B cell (primary cell): ENCODE results near the gene PLCB1. TPM values are rescaled to one million over a fixed set of nuclear protein-coding genes. Genes with fewer than 3 reads are reported as not detected.

Experiments
- ATAC-seq: fragments of 200-7000 bp; cut with Tn5 transposase; one replicate; pipeline ENCODE4 v1.10.0; 2021; ENCODE audit warnings: low read depth, mild to moderate bottlenecking, moderate number of reproducible peaks, moderate library complexity
- CTCF ChIA-PET: fragments of 350-600 bp; sonication (Branson Sonifier 250); formaldehyde crosslinking; loops from one replicate; lab custom pipeline; 2021; ENCODE audit warnings: antibody characterized with exemption, inconsistent platforms; lab: Charles Lee
- POLR2A ChIA-PET: fragments of 350-600 bp; sonication (Branson Sonifier 250); formaldehyde crosslinking; loops from one replicate; lab custom pipeline; 2021; ENCODE audit warnings: antibody characterized with exemption; lab: Charles Lee
- DNase-seq: peaks from one replicate; pipeline ENCODE4 v3.0.0; 2013
- H2AFZ ChIP-seq: 2 replicates; pipeline ENCODE4 v1.6.1; 2012; ENCODE audit warnings: mild to moderate bottlenecking, low read depth, low read length; ENCODE audit not compliant: insufficient read depth, poor library complexity, severe bottlenecking
- H3K27ac ChIP-seq, 2 donors: 1 replicate in 1 of 2; 2 replicates in 1 of 2; pipeline ENCODE4 v1.5.1; 2012 to 2013; ENCODE audit warnings: low read length in 2 of 2, mild to moderate bottlenecking in 2 of 2, moderate library complexity in 1 of 2
- H3K27me3 ChIP-seq, 4 experiments: fragments of 200-600 bp in 1 of 4; sonication (generic) in 1 of 4; replicated peaks in 1 of 4; 1 replicate in 2 of 4; 2 replicates in 2 of 4; pipeline versions ENCODE4 v1.6.1 to v1.7.0; 2013 to 2016; ENCODE audit warnings: low read length in 3 of 4, mild to moderate bottlenecking in 2 of 4, mixed read lengths in 1 of 4, moderate library complexity in 1 of 4; ENCODE audit not compliant: insufficient read depth in 4 of 4, control insufficient read depth in 3 of 4; ENCODE audit errors: control extremely low read depth in 1 of 4
- H3K36me3 ChIP-seq, 2 experiments: replicated peaks in 1 of 2; 1 replicate in 1 of 2; 2 replicates in 1 of 2; pipeline versions ENCODE4 v1.6.1 to v1.7.1; 2013; ENCODE audit warnings: low read length in 1 of 2; ENCODE audit not compliant: insufficient read depth in 2 of 2, control insufficient read depth in 1 of 2; ENCODE audit errors: control extremely low read depth in 1 of 2, extremely low read depth in 1 of 2
- H3K4me1 ChIP-seq, 2 donors: fragments of 200-600 bp in 1 of 2; sonication (generic) in 1 of 2; 1 replicate in 1 of 2; 2 replicates in 1 of 2; pipeline versions ENCODE4 v1.5.1 to v1.6.1; 2013 to 2017; ENCODE audit warnings: low read length in 2 of 2; ENCODE audit not compliant: control insufficient read depth in 2 of 2, insufficient read depth in 2 of 2
- H3K4me2 ChIP-seq: replicated peaks from 2 replicates; pipeline ENCODE3; 2012; ENCODE audit warnings: mild to moderate bottlenecking, low read depth, low read length; ENCODE audit not compliant: poor library complexity, severe bottlenecking
- H3K4me3 ChIP-seq, 5 experiments: fragments of 200-600 bp in 1 of 5; sonication (generic) in 1 of 5; 1 replicate in 3 of 5; 2 replicates in 2 of 5; pipeline versions ENCODE4 v1.5.1 to v1.7.0; 2011 to 2016; ENCODE audit warnings: low read length in 4 of 5, mild to moderate bottlenecking in 4 of 5, low read depth in 2 of 5, control low read depth in 1 of 5, moderate library complexity in 1 of 5; ENCODE audit not compliant: insufficient read depth in 1 of 5; ENCODE audit errors: control extremely low read depth in 1 of 5, extremely low read depth in 1 of 5
- H3K79me2 ChIP-seq: fragments of 200-600 bp; sonication (generic); one replicate; pipeline ENCODE4 v1.6.0; 2016; ENCODE audit warnings: low read length; ENCODE audit not compliant: control insufficient read depth, insufficient read depth
- H3K9ac ChIP-seq: fragments of 200-600 bp; sonication (generic); 2 replicates; pipeline ENCODE4 v1.6.1; 2017; ENCODE audit warnings: mild to moderate bottlenecking, low read length, moderate library complexity
- H3K9me3 ChIP-seq, 3 donors: one replicate each; pipeline versions ENCODE4 v1.6.1 to v1.7.1; 2013; ENCODE audit warnings: low read length in 2 of 3; ENCODE audit not compliant: control insufficient read depth in 2 of 3, insufficient read depth in 1 of 3; ENCODE audit errors: control extremely low read depth in 1 of 3
- H4K20me1 ChIP-seq: 2 replicates; pipeline ENCODE4 v1.6.0; 2012; ENCODE audit warnings: mild to moderate bottlenecking, low read length; ENCODE audit not compliant: insufficient read depth, control insufficient read depth, poor library complexity, severe bottlenecking
- H3K27ac Mint-ChIP-seq: one replicate; pipeline ENCODE4 v1.8.0; 2021; ENCODE audit warnings: mixed read lengths
- H3K27me3 Mint-ChIP-seq: one replicate; pipeline ENCODE4 v1.8.0; 2021; ENCODE audit warnings: mixed read lengths
- H3K4me1 Mint-ChIP-seq: one replicate; pipeline ENCODE4 v1.8.0; 2021; ENCODE audit warnings: mixed read lengths
- H3K4me3 Mint-ChIP-seq: one replicate; pipeline ENCODE4 v1.8.0; 2021; ENCODE audit warnings: mixed read lengths
- H3K9me3 Mint-ChIP-seq: one replicate; pipeline ENCODE4 v1.8.0; 2022; ENCODE audit warnings: mixed read lengths; ENCODE audit not compliant: insufficient read depth
- EZH2 ChIP-seq: IDR thresholded peaks from 2 replicates; pipeline ENCODE4 v1.6.1; 2012; ENCODE audit warnings: borderline replicate concordance, low read depth, mild to moderate bottlenecking, moderate library complexity, low read length; ENCODE audit not compliant: insufficient read depth, poor library complexity, severe bottlenecking
- WGBS: methylation state at CpG from one replicate; pipeline ENCODE4 v1.1.5; 2013; ENCODE audit warnings: missing lambda C conversion rate; ENCODE audit not compliant: insufficient coverage; 5-methylcytosine and 5-hydroxymethylcytosine counted together
- intact Hi-C: fragments of 100-400 bp; cut with micrococcal nuclease; formaldehyde crosslinking; loops from one replicate; pipeline ENCODE4 v1.10.0; 2022
- polyA plus RNA-seq: library from polyadenylated mRNA; depleted of rRNA; stranded (reverse); fragments of >200 nt; gene quantifications from 2 replicates; pipeline ENCODE4 v1.2.3, GENCODE V29; 2012
- total RNA-seq, 2 donors: library from RNA; stranded (reverse); fragments of 120-200 nt in 1 of 2; gene quantifications; 1 replicate in 1 of 2; 2 replicates in 1 of 2; pipeline versions ENCODE4 v1.2.3 to v1.2.4, GENCODE V29; 2013 to 2022
- TF ChIP-seq, protein P1 (sequence below): fragments of 200-600 bp; IDR thresholded peaks from one replicate; pipeline ENCODE4 v1.8.0; 2022; ENCODE audit warnings: antibody characterized with exemption, mild to moderate bottlenecking

PLCB1 gene
- total and polyA plus RNA-seq, 2 donors (not counting 1 experiment from before 2014, with no cell fraction given): 0.18 to 0.47 TPM

DNA sequence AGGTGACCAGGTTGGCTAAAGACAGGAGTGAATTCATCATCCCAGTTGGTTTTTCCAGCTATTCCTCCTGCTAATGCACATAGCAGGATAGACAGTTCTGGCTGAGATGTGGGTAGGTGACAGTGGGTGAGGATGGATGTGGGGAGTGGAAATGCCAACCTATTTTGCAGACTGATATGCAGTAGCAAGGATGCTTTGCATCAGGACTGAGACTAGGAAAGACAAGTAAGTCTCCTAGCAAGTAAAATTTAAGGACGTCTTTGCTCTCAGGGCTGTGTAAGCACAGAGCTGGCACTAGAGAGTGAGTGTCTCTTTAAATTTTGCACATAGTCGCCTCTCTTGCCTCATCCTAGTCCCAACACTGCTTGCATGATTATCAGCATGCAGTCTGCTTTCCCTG lies 568.7 kb downstream of the PLCB1 start:
- ChIA-PET CTCF (no interaction called here), POLR2A (no interaction called here)
- H3K4me1 ChIP-seq: no peaks in the 10 kb centered on the region
- H3K9me3 ChIP-seq: no peaks in the 10 kb centered on the region
- WGBS: no CpG with 5 or more reads among the region's 2 CpGs
- DNase-seq (no peak), ATAC-seq (no peak)
- no peak overlapping the region for H3K27ac ChIP-seq
- H3K4me1 Mint-ChIP-seq: no peaks in the 10 kb centered on the region
- H3K79me2 ChIP-seq: no peaks in the 10 kb centered on the region
- no peaks in the 10 kb centered on the region for H4K20me1 ChIP-seq
- intact Hi-C loops: no loop called here
- H3K27me3 Mint-ChIP-seq: no peaks in the 10 kb centered on the region
- H3K27me3 ChIP-seq: no peaks in the 10 kb centered on the region
- no peak overlapping the region for H3K27ac Mint-ChIP-seq
- TF ChIP-seq, protein P1, sequence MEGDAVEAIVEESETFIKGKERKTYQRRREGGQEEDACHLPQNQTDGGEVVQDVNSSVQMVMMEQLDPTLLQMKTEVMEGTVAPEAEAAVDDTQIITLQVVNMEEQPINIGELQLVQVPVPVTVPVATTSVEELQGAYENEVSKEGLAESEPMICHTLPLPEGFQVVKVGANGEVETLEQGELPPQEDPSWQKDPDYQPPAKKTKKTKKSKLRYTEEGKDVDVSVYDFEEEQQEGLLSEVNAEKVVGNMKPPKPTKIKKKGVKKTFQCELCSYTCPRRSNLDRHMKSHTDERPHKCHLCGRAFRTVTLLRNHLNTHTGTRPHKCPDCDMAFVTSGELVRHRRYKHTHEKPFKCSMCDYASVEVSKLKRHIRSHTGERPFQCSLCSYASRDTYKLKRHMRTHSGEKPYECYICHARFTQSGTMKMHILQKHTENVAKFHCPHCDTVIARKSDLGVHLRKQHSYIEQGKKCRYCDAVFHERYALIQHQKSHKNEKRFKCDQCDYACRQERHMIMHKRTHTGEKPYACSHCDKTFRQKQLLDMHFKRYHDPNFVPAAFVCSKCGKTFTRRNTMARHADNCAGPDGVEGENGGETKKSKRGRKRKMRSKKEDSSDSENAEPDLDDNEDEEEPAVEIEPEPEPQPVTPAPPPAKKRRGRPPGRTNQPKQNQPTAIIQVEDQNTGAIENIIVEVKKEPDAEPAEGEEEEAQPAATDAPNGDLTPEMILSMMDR: no peak
- no peak for TF ChIP-seq EZH2
- no peak overlapping the region for H3K4me3 Mint-ChIP-seq
- H3K4me2 ChIP-seq: no peak overlapping the region
- no peak overlapping the region for H3K9ac ChIP-seq
- no peak overlapping the region for H2AFZ ChIP-seq
- H3K9me3 Mint-ChIP-seq: no peaks in the 10 kb centered on the region
- no peak overlapping the region for H3K4me3 ChIP-seq
- no peaks in the 10 kb centered on the region for H3K36me3 ChIP-seq

DNA sequence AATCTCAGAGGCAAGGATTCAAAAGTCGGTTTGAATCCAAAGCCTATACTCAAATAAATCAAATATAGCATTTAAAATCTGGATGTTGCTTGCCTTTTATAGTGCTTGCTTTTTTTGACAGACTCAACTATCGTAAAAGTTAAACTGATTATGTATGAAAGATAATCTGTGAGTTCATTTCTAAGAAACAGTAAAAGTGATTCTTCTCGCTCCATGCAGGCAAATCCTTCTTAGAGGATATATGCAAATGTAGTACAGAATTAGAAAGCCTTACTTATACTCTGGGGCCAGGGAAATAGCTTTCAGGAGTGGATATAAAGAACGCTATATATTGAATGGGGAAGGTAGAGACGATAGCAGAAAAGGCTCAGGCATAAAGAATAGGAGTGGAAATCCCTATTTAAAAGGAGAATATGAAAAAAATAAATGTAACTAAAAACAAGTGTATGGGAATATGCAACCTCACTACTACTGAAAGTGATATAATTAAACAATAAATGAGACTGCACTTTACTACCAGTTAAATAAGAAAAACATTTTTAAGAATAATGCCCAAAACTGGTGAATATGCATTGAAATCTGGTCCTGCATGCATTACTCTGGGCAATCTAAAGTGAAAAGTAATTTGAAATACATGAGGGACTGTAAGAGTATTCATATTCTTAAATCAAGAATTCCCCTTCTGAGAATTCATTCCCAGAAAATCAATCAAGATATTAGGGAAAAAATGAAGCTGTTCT lies 575.1 kb downstream of the PLCB1 start:
- CTCF ChIA-PET: no interaction called here
- no peaks in the 10 kb centered on the region for H3K9me3 Mint-ChIP-seq

More for the DNA sequence above, 575.1 kb downstream of the PLCB1 start:
- intact Hi-C loops: no loop called here
- Histone ChIP-seq H3K36me3 (no peaks in the 10 kb centered on the region), H3K4me1 (no peaks in the 10 kb centered on the region), H3K79me2 (no peaks in the 10 kb centered on the region), H3K27ac (no peak overlapping the region), H4K20me1 (no peaks in the 10 kb centered on the region), H3K9ac (no peak overlapping the region), H3K4me2 (no peak overlapping the region), H3K9me3 (no peaks in the 10 kb centered on the region), H3K4me3 (no peak overlapping the region), H3K27me3 (no peaks in the 10 kb centered on the region), H2AFZ (no peak overlapping the region)
- POLR2A ChIA-PET: no interaction called here
- DNase-seq (no peak), ATAC-seq (no peak)
- no peaks in the 10 kb centered on the region for H3K4me1 Mint-ChIP-seq
- no CpG with 5 or more reads among the region's 5 CpGs for WGBS
- no peak overlapping the region for H3K27ac Mint-ChIP-seq
- no peaks in the 10 kb centered on the region for H3K27me3 Mint-ChIP-seq
- H3K4me3 Mint-ChIP-seq: no peak overlapping the region
- TF ChIP-seq, protein P1: no peak
- no peak for TF ChIP-seq EZH2
